PFSK-1 (cell line): Measurements from ENCODE around the gene NAALADL2.

ENCODE experiments used
- FOXP2 ChIP-seq: optimal IDR thresholded peaks from 2 replicates; pipeline ENCODE3; 2011; ENCODE audit warnings: borderline replicate concordance, control low read depth, inconsistent platforms; ENCODE audit not compliant: insufficient read depth; ENCODE audit errors: extremely low read length, extremely low read depth
- POLR2AphosphoS5 ChIP-seq: IDR thresholded peaks from 2 replicates; pipeline ENCODE4 v1.6.1; 2012; ENCODE audit warnings: low read depth, mild to moderate bottlenecking, control low read depth, low read length, moderate library complexity
- SIN3A ChIP-seq: IDR thresholded peaks from 2 replicates; pipeline ENCODE4 v1.6.1; 2012; ENCODE audit warnings: mild to moderate bottlenecking, low read length, moderate library complexity, borderline replicate concordance; ENCODE audit not compliant: insufficient read depth
- TAF1 ChIP-seq: IDR thresholded peaks from 2 replicates; pipeline ENCODE4 v1.6.1; 2012; ENCODE audit warnings: low read length, control low read depth, borderline replicate concordance; ENCODE audit not compliant: insufficient read depth
- TF ChIP-seq, protein P1 (sequence below), 2 experiments: IDR thresholded peaks; 2 replicates each; pipeline versions ENCODE4 v1.6.1 to v1.8.0; 2011 to 2012; ENCODE audit warnings: low read depth in 2 of 2, low read length in 2 of 2, control low read depth in 1 of 2, inconsistent platforms in 1 of 2, mild to moderate bottlenecking in 1 of 2, moderate library complexity in 1 of 2; ENCODE audit not compliant: insufficient read depth in 1 of 2

Gene NAALADL2

DNA sequence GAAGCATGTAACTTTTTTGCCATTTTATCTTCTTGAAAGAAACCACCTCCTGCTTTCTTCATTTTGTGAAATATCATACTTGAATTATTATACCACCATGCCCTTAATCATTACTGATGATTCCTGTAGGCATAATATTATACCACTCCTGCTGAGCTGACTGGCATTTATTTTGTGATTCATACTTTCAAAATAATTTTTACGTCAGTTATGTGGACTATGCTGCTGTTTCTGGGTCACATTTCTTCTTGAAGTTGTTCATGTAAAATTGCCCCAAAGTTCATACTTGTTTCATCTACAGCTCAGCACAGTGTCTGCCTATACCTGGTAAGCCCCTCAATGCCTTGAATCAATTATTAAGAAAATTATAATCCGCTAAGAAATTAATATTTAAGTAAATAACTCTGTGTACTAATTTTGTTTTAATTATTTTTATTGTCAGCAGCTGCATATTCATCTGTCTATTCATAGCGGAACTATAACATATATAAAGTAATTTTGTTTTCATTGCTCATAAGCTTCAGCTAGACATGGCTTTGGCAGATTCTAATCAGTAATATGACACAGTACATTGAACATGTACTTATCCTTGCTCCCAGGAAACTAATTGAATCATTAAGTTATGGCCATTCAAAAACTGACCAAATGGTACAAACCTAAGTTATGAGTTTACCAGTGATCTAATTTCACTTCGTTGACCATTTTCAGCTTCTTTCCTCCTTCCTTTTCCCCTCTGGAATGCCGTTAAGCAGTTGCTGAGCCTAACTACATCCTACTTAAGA is 160.0 kb downstream of the NAALADL2 start:
- TF ChIP-seq SIN3A, result no peak
- TF ChIP-seq POLR2AphosphoS5, result no peak
- no peak for TF ChIP-seq FOXP2
- TF ChIP-seq, protein P1, sequence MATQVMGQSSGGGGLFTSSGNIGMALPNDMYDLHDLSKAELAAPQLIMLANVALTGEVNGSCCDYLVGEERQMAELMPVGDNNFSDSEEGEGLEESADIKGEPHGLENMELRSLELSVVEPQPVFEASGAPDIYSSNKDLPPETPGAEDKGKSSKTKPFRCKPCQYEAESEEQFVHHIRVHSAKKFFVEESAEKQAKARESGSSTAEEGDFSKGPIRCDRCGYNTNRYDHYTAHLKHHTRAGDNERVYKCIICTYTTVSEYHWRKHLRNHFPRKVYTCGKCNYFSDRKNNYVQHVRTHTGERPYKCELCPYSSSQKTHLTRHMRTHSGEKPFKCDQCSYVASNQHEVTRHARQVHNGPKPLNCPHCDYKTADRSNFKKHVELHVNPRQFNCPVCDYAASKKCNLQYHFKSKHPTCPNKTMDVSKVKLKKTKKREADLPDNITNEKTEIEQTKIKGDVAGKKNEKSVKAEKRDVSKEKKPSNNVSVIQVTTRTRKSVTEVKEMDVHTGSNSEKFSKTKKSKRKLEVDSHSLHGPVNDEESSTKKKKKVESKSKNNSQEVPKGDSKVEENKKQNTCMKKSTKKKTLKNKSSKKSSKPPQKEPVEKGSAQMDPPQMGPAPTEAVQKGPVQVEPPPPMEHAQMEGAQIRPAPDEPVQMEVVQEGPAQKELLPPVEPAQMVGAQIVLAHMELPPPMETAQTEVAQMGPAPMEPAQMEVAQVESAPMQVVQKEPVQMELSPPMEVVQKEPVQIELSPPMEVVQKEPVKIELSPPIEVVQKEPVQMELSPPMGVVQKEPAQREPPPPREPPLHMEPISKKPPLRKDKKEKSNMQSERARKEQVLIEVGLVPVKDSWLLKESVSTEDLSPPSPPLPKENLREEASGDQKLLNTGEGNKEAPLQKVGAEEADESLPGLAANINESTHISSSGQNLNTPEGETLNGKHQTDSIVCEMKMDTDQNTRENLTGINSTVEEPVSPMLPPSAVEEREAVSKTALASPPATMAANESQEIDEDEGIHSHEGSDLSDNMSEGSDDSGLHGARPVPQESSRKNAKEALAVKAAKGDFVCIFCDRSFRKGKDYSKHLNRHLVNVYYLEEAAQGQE (IDR thresholded peaks at IDR 0.05; ENCODE audit: insufficient read depth in 1 of 2, low read depth in 2 of 2, low read length in 2 of 2), result no peak
- TF ChIP-seq TAF1, result no peak

DNA sequence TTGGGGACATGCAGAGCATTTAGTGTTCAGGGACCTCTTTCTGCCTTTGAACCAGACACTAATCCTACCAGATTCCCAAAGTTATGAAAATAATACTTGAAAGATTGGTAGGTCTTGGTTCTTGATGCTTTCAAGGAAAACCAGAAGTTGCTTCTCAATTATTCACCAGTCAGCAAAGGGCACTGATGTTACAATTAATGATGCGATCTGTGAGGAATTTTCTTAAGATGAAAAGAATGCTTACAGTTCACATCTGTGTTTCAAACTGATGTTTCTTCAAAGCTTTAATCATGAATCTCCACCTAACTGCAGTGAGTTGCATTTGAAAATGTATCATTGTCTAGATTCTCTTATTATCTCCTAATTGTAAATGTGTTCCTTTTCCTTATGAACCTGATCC is 161.0 kb downstream of the NAALADL2 start:
- TF ChIP-seq POLR2AphosphoS5 (no peak), TAF1 (no peak)

DNA sequence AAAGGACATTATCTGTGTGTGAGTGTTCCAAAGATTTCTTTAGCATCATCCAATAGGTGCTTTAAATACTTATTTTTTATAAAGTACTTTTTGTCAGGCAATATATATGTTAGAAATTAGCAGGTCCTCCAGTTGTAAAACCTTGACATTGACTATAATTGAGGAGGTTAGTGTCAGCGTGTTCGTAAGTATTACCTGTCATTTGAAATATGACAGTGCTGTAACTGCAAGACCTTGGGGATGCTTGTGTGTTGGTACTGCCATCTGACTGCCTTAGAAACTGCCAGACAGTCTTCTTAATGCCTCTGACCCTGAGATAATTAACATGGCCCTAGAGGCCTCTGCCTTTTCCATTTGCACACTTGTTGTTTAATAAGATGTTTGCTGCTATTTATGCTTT is 170.7 kb downstream of the NAALADL2 start:
- TF ChIP-seq FOXP2 (no peak), TAF1 (no peak), POLR2AphosphoS5 (no peak), SIN3A (no peak)
- TF ChIP-seq, protein P1 (IDR thresholded peaks at IDR 0.05; ENCODE audit: insufficient read depth in 1 of 2, low read depth in 2 of 2, low read length in 2 of 2), result no peak

DNA sequence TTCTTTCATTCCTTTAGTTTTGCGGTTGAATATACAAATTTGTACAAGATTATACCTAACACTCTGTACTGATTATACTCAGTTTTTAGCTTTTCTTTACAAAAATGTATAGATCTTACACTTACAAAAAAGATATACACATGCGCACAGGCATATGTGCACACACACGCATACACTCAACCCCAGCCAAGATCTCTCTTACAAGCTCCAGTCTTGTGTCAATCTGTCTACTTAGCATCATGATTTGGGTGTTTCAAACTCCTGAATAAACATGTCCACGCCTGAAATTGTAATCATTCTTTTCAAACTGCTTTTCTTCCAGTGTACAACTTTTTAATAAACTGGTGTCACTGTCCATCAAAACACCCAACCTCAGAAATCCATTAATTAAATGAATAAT is 180.7 kb downstream of the NAALADL2 start:
- TF ChIP-seq FOXP2, result no peak
- no peak for TF ChIP-seq POLR2AphosphoS5
- TF ChIP-seq, protein P1 (IDR thresholded peaks at IDR 0.05; ENCODE audit: insufficient read depth in 1 of 2, low read depth in 2 of 2, low read length in 2 of 2), result no peak
- TF ChIP-seq TAF1, result no peak
- no peak for TF ChIP-seq SIN3A

DNA sequence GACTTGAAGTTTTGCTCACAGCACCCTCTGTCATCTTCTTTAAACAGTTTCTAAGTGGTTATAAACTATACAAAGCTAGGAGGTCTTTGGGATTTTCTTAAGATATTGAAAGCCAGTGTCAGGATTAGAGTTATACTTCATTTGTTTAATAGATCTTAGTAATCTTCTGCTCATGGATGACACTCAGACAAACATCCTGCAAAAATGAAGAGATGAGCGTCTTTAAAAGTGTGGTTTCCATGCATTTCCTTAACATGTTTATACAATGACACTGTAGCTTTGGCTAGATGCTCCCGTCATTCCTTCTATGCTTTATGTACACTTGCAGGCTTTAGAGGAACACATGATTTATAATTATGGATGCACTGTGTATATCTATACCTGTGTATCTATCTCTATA is 182.2 kb downstream of the NAALADL2 start:
- TF ChIP-seq SIN3A, result no peak
- TF ChIP-seq, protein P1 (IDR thresholded peaks at IDR 0.05; ENCODE audit: insufficient read depth in 1 of 2, low read depth in 2 of 2, low read length in 2 of 2), result no peak
- TF ChIP-seq POLR2AphosphoS5, result no peak
- no peak for TF ChIP-seq FOXP2
- TF ChIP-seq TAF1, result no peak
